Muscle of arm (tissue), 12 donors: Measurements from ENCODE around the gene PRSS27. TPM values are rescaled to one million over a fixed set of nuclear protein-coding genes. Genes with fewer than 3 reads are reported as not detected.
"Not testable (repeated sequence)": the region's sequence is repeated elsewhere in the genome, so short reads cannot be mapped to it uniquely, and the experiment has no call there.

ENCODE experiments used
- DNase-seq: peaks from one replicate; pipeline ENCODE4 v3.0.0-alpha.2; 2013
- polyA plus RNA-seq, 12 donors: library from polyadenylated mRNA; unstranded; fragments of 120-200 nt; gene quantifications; one replicate each; pipeline ENCODE4 v1.2.1, GENCODE V29; 2013; ENCODE audit not compliant: insufficient read length in 12 of 12

PRSS27 gene
- polyA plus RNA-seq, 12 donors: 0.87 to 1.8 (median 1.2) TPM; not detected in 2

GRCh38 chr16:2676937-2677336 lies 43.1 kb downstream of the PRSS27 start:
- not testable (repeated sequence) for DNase-seq

GRCh38 chr16:2675714-2676113 lies 44.3 kb downstream of the PRSS27 start:
- DNase-seq: no peak

- DNase-seq: no peak
Observed at GRCh38 chr16:2675021-2675420, 45.0 kb downstream of the PRSS27 start.

- peak; percentile 91 for DNase-seq
Observed at GRCh38 chr16:2673066-2673999, 46.7 kb downstream of the PRSS27 start.

- no peak for DNase-seq
Observed at GRCh38 chr16:2671741-2672140, 48.3 kb downstream of the PRSS27 start.

- not testable (repeated sequence) for DNase-seq
Observed at GRCh38 chr16:2671193-2671592, 48.8 kb downstream of the PRSS27 start.

- DNase-seq: not testable (repeated sequence)
Observed at GRCh38 chr16:2670017-2670416, 50.0 kb downstream of the PRSS27 start.

- DNase-seq: not testable (repeated sequence)
Observed at GRCh38 chr16:2669587-2669986, 50.4 kb downstream of the PRSS27 start.

GRCh38 chr16:2666671-2667070 lies 53.4 kb downstream of the PRSS27 start:
- not testable (repeated sequence) for DNase-seq

- no peak for DNase-seq
Observed at GRCh38 chr16:2664574-2664982, 55.4 kb downstream of the PRSS27 start.

- DNase-seq: no peak
Observed at GRCh38 chr16:2663553-2664546, 56.2 kb downstream of the PRSS27 start.

Other genes with a start within 250 kb of the PRSS27 start
- gene NTN3, start 248.9 kb downstream of the PRSS27 start, polyA plus RNA-seq: 1 to 10 TPM in 11 of 12 donors, not detected in 1; 1.2 to 5.6 (median 2.2) TPM
- gene TBC1D24, start 245.1 kb downstream of the PRSS27 start, polyA plus RNA-seq: 10 to 100 TPM in 10 of 12 donors, 1 to 10 TPM in 1, not detected in 1; 9.8 to 31.6 (median 19.9) TPM
- 100 to 1,000 TPM in 3 of 12 donors, 10 to 100 TPM in 8, not detected in 1; 57.8 to 244 (median 85.7) TPM for gene ATP6V0C, start 206.3 kb downstream of the PRSS27 start, polyA plus RNA-seq
- gene AMDHD2, start 199.9 kb downstream of the PRSS27 start, polyA plus RNA-seq: 10 to 100 TPM in 5 of 12 donors, 1 to 10 TPM in 6, not detected in 1; 8.2 to 58.4 (median 9.6) TPM
- gene CEMP1, start 188.8 kb downstream of the PRSS27 start, polyA plus RNA-seq: 1 to 10 TPM in 9 of 12 donors, not detected in 3; 1.4 to 3.2 (median 1.9) TPM
- 10 to 100 TPM in 11 of 12 donors, not detected in 1; 26.4 to 50.8 (median 32.8) TPM for gene PDPK1, start 182.2 kb downstream of the PRSS27 start, polyA plus RNA-seq
- gene KCTD5, start 37.7 kb downstream of the PRSS27 start, polyA plus RNA-seq: 10 to 100 TPM in 11 of 12 donors, not detected in 1; 18.0 to 26.1 (median 21.0) TPM
- gene SRRM2, start 32.4 kb upstream of the PRSS27 start, polyA plus RNA-seq: 1,000 to 10,000 TPM in 1 of 12 donors, 100 to 1,000 TPM in 11; 311 to 1,481 (median 496) TPM
- gene ELOB, start 57.1 kb upstream of the PRSS27 start, polyA plus RNA-seq: 100 to 1,000 TPM in 10 of 12 donors, 10 to 100 TPM in 1, not detected in 1; 77.3 to 189 (median 135) TPM
- gene PRSS33, start 67.3 kb upstream of the PRSS27 start, polyA plus RNA-seq: not detected
- not detected for gene PRSS41, start 78.2 kb upstream of the PRSS27 start, polyA plus RNA-seq
- gene PRSS21, start 97.0 kb upstream of the PRSS27 start, polyA plus RNA-seq: under 1 TPM in 3 of 12 donors, not detected in 9; 0.18 to 0.46 (median 0.19) TPM
- under 1 TPM in 7 of 12 donors, not detected in 5; 0.23 to 0.97 (median 0.37) TPM for gene ZG16B, start 110.1 kb upstream of the PRSS27 start, polyA plus RNA-seq
- gene PRSS22, start 137.9 kb upstream of the PRSS27 start, polyA plus RNA-seq: 1 to 10 TPM in 2 of 12 donors, under 1 TPM in 2, not detected in 8; 0.13 to 2.1 (median 1.3) TPM
- 10 to 100 TPM in 11 of 12 donors, not detected in 1; 11.6 to 40.5 (median 15.6) TPM for gene FLYWCH2, start 163.0 kb upstream of the PRSS27 start, polyA plus RNA-seq
- gene FLYWCH1, start 191.7 kb upstream of the PRSS27 start, polyA plus RNA-seq: 10 to 100 TPM in 11 of 12 donors, not detected in 1; 11.7 to 27.5 (median 18.3) TPM
- 10 to 100 TPM in 2 of 12 donors, 1 to 10 TPM in 9, not detected in 1; 2.6 to 37.4 (median 5.2) TPM for gene KREMEN2, start 244.1 kb upstream of the PRSS27 start, polyA plus RNA-seq
- gene PAQR4, start 249.1 kb upstream of the PRSS27 start, polyA plus RNA-seq: 10 to 100 TPM in 2 of 12 donors, 1 to 10 TPM in 9, not detected in 1; 4.8 to 16.7 (median 6.4) TPM